HCT116 (cell line): ENCODE measurements around the gene GGT5. TPM values are rescaled to one million over a fixed set of nuclear protein-coding genes. Genes with fewer than 3 reads are reported as not detected.
"Not testable (repeated sequence)": the region's sequence is repeated elsewhere in the genome, so short reads cannot be mapped to it uniquely, and the experiment has no call there.

Experiments used
- ATAC-seq: fragments of 200-7000 bp; cut with Tn5 transposase; 2 replicates; pipeline ENCODE4 v1.9.1; 2020; ENCODE audit warnings: mild to moderate bottlenecking, moderate library complexity
- BruUV-seq: library from RNA; stranded (reverse); fragments of 400-500 nt; replicated peaks from 2 replicates; lab custom pipeline; 2021; lab: Mats Ljungman, UMichigan
- CTCF ChIA-PET: fragments of 300-600 bp; sonication (Branson Sonifier 250); formaldehyde crosslinking; loops from one replicate; lab custom pipeline; 2021; ENCODE audit warnings: antibody characterized with exemption; lab: Charles Lee
- POLR2A ChIA-PET: fragments of 300-600, 350-600 bp; sonication (Branson Sonifier 250); formaldehyde crosslinking; loops from one replicate; lab custom pipeline; 2021; ENCODE audit warnings: antibody characterized with exemption; lab: Charles Lee
- RAD21 ChIA-PET, 2 experiments: fragments of 300-600 bp; sonication (Branson Sonifier 250); formaldehyde crosslinking; loops; one replicate each; lab custom pipeline; 2023; ENCODE audit warnings: low total read pairs in 2 of 2; ENCODE audit not compliant: uncharacterized antibody in 2 of 2, unreplicated experiment in 2 of 2, low non-redundant PET in 1 of 2; lab: Charles Lee
- DNase-seq: peaks from one replicate; pipeline ENCODE4 v3.0.0-alpha.2; 2010; ENCODE audit warnings: low read depth, low spot score
- H2AFZ ChIP-seq: fragments of 200-600 bp; shearing (Covaris generic), sonication (generic); 2 replicates; pipeline ENCODE4 v1.6.1; 2017; ENCODE audit warnings: low read depth, mixed run types, mixed read lengths, antibody characterized with exemption, low read length; ENCODE audit not compliant: poor library complexity, severe bottlenecking
- H3K27ac ChIP-seq: 2 replicates; pipeline ENCODE4 v1.5.1; 2012; ENCODE audit warnings: low read depth, low read length
- H3K27me3 ChIP-seq: fragments of 200-600 bp; sonication (generic); 2 replicates; pipeline ENCODE4 v1.6.1; 2016; ENCODE audit warnings: mixed run types, low read length, mixed read lengths; ENCODE audit not compliant: insufficient read depth
- H3K36me3 ChIP-seq, 2 experiments: fragments of 200-500 bp in 1 of 2; fragments of 200-600 bp in 1 of 2; sonication (Bioruptor generic) in 1 of 2; sonication (generic) in 1 of 2; 2 replicates each; pipeline versions ENCODE4 v1.5.1 to v1.6.1; 2014 to 2016; ENCODE audit warnings: low read length in 2 of 2, inconsistent platforms in 1 of 2, mixed read lengths in 1 of 2, mixed run types in 1 of 2; ENCODE audit not compliant: insufficient read depth in 2 of 2, control insufficient read depth in 1 of 2
- H3K4me1 ChIP-seq, 2 experiments: fragments of 200-600 bp in 1 of 2; sonication (generic) in 1 of 2; 2 replicates each; pipeline versions ENCODE4 v1.5.1 to v1.6.1; 2012 to 2017; ENCODE audit warnings: low read length in 2 of 2, inconsistent platforms in 1 of 2, mild to moderate bottlenecking in 1 of 2, mixed read lengths in 1 of 2, mixed run types in 1 of 2, moderate library complexity in 1 of 2; ENCODE audit not compliant: insufficient read depth in 2 of 2, control insufficient read depth in 1 of 2
- H3K4me2 ChIP-seq: fragments of 200-600 bp; sonication (generic); 2 replicates; pipeline ENCODE4 v1.6.1; 2017; ENCODE audit warnings: mixed run types, low read length, mixed read lengths
- H3K4me3 ChIP-seq, 2 experiments: fragments of 200-600 bp in 1 of 2; sonication (generic) in 1 of 2; replicated peaks in 1 of 2; 2 replicates each; pipeline ENCODE4 v1.5.1; 2011 to 2016; ENCODE audit warnings: low read length in 2 of 2, control low read depth in 1 of 2, low read depth in 1 of 2, mild to moderate bottlenecking in 1 of 2, mixed read lengths in 1 of 2, mixed run types in 1 of 2
- H3K79me2 ChIP-seq: fragments of 200-600 bp; sonication (generic); 2 replicates; pipeline ENCODE4 v1.6.1; 2017; ENCODE audit warnings: mild to moderate bottlenecking, mixed run types, low read length, moderate library complexity, mixed read lengths; ENCODE audit not compliant: insufficient read depth
- H3K9ac ChIP-seq: fragments of 200-600 bp; sonication (generic); 2 replicates; pipeline ENCODE4 v1.6.1; 2016; ENCODE audit warnings: low read length, mixed read lengths
- H3K9me2 ChIP-seq: fragments of 200-600 bp; sonication (generic), shearing (Covaris generic); 2 replicates; pipeline ENCODE4 v1.6.1; 2017; ENCODE audit warnings: mixed run types, mild to moderate bottlenecking, moderate library complexity; ENCODE audit not compliant: insufficient read depth
- H3K9me3 ChIP-seq, 2 experiments: fragments of 200-500 bp in 1 of 2; fragments of 200-600 bp in 1 of 2; sonication (Bioruptor generic) in 1 of 2; sonication (generic) in 1 of 2; 2 replicates each; pipeline ENCODE4 v1.6.1; 2014 to 2017; ENCODE audit warnings: low read length in 2 of 2, mixed read lengths in 2 of 2, inconsistent platforms in 1 of 2, low read depth in 1 of 2, mild to moderate bottlenecking in 1 of 2, mixed run types in 1 of 2, moderate library complexity in 1 of 2; ENCODE audit not compliant: control insufficient read depth in 1 of 2, insufficient read depth in 1 of 2
- H4K20me1 ChIP-seq: fragments of 200-600 bp; sonication (generic), shearing (Covaris generic); 2 replicates; pipeline ENCODE4 v1.6.1; 2017; ENCODE audit warnings: mixed run types, mild to moderate bottlenecking, moderate library complexity; ENCODE audit not compliant: insufficient read depth
- CBX3 ChIP-seq: IDR thresholded peaks from 2 replicates; pipeline ENCODE4 v1.6.1; 2012; ENCODE audit warnings: low read depth
- CEBPB ChIP-seq: IDR thresholded peaks from 2 replicates; pipeline ENCODE4 v1.6.1; 2012; ENCODE audit warnings: low read depth
- EGR1 ChIP-seq: IDR thresholded peaks from 2 replicates; pipeline ENCODE4 v1.6.1; 2012; ENCODE audit warnings: low read depth
- EZH2phosphoT487 ChIP-seq: fragments of 200-600 bp; IDR thresholded peaks from 2 replicates; pipeline ENCODE4 v1.6.1; 2018; ENCODE audit warnings: antibody characterized with exemption, borderline replicate concordance
- FOSL1 ChIP-seq: IDR thresholded peaks from 2 replicates; pipeline ENCODE4 v1.6.1; 2012; ENCODE audit warnings: low read depth
- RAD21 ChIP-seq: IDR thresholded peaks from 2 replicates; pipeline ENCODE4 v1.6.1; 2012; ENCODE audit warnings: low read depth, mild to moderate bottlenecking
- REST ChIP-seq: IDR thresholded peaks from 2 replicates; pipeline ENCODE4 v1.6.1; 2012; ENCODE audit warnings: low read depth
- SIN3A ChIP-seq: IDR thresholded peaks from 2 replicates; pipeline ENCODE4 v1.6.1; 2012; ENCODE audit warnings: low read depth
- SP1 ChIP-seq: IDR thresholded peaks from 2 replicates; pipeline ENCODE4 v1.6.1; 2012; ENCODE audit warnings: low read depth
- SRF ChIP-seq: IDR thresholded peaks from 2 replicates; pipeline ENCODE4 v1.6.1; 2012; ENCODE audit warnings: low read depth
- YY1 ChIP-seq: IDR thresholded peaks from 2 replicates; pipeline ENCODE4 v1.6.1; 2011; ENCODE audit warnings: low read length, low read depth, moderate library complexity, mild to moderate bottlenecking; ENCODE audit not compliant: insufficient replicate concordance; ENCODE audit errors: extremely low read depth
- ZNF274 ChIP-seq: fragments of 200-500 bp; sonication (Bioruptor generic); IDR thresholded peaks from 2 replicates; pipeline ENCODE4 v1.6.1; 2014; ENCODE audit warnings: mild to moderate bottlenecking, low read depth, low read length, inconsistent platforms
- intact Hi-C: fragments of 100-400 bp; cut with micrococcal nuclease; formaldehyde crosslinking; loops from 2 replicates; pipeline ENCODE4 v1.10.0; 2022
- total RNA-seq: library from RNA; stranded (reverse); gene quantifications from one replicate; pipeline ENCODE4 v1.2.1, GENCODE V29; 2021; ENCODE audit not compliant: unreplicated experiment

Gene GGT5
- total RNA-seq, 1 experiment from 2014 or later = 0.57 TPM

GRCh38 chr22:24203856-24204255, 41.0 kb downstream of the GGT5 start:
- H3K4me3 ChIP-seq, BruUV-seq, H3K9me3 ChIP-seq, H3K79me2 ChIP-seq, H3K9me2 ChIP-seq, DNase-seq, H3K36me3 ChIP-seq, H3K9ac ChIP-seq, ATAC-seq, intact Hi-C loops, H4K20me1 ChIP-seq, H3K27me3 ChIP-seq, RAD21 ChIA-PET: not testable (repeated sequence)
- peak overlapping the region; percentile 12 for H2AFZ ChIP-seq
- ChIA-PET POLR2A (interaction anchor here (0.7 to 2.8 kb wide), 3 partner anchors 11 to 306 kb away, joined by 3 to 8 read pairs (median 4); no protein-coding TSS in a partner anchor), CTCF (interaction anchor here (1.2 kb wide), 1 partner anchor 27 kb away, joined by 3 read pairs; no protein-coding TSS in a partner anchor)
- TF ChIP-seq SP1 = peak; percentile 20; the same call in 1 of the 2 replicates
- peak; percentile 25; the same call in 1 of the 2 replicates for TF ChIP-seq FOSL1
- peaks cover 88 to 94% of the 10 kb centered on the region in 2 experiments for H3K4me1 ChIP-seq
- H3K27ac ChIP-seq = peak overlapping the region; percentile 100
- peak overlapping the region; percentile 90; the same call in 1 of the 2 replicates for H3K4me2 ChIP-seq

GRCh38 chr22:24201681-24202614, 42.9 kb downstream of the GGT5 start:
- Histone ChIP-seq H4K20me1 (no peaks in the 10 kb centered on the region), H3K79me2 (no peaks in the 10 kb centered on the region), H3K4me2 (peak overlapping the region; percentile 90), H3K36me3 (no peaks in the 10 kb centered on the region), H3K9me2 (no peaks in the 10 kb centered on the region), H3K9me3 (no peaks in the 10 kb centered on the region), H3K27ac (peak overlapping the region; percentile 100), H3K4me1 (peaks cover 91 to 94% of the 10 kb centered on the region in 2 experiments), H2AFZ (no peak overlapping the region), H3K9ac (peak overlapping the region; percentile 61), H3K27me3 (no peaks in the 10 kb centered on the region), H3K4me3 (peak overlapping the region; percentile 27 to 44)
- intact Hi-C loops = no loop called here
- peak; percentile 73 for ATAC-seq
- ChIA-PET POLR2A (interaction anchor here (0.9 to 2.2 kb wide), 7 partner anchors 8 to 45 kb away, joined by 3 to 9 read pairs (median 5); no protein-coding TSS in a partner anchor), RAD21 (interaction anchor here (0.5 to 0.7 kb wide), 2 partner anchors 45 to 221 kb away, joined by 3 read pairs; no protein-coding TSS in a partner anchor), CTCF (interaction anchor here (0.5 to 3.6 kb wide), 7 partner anchors 12 to 320 kb away, joined by 3 to 20 read pairs (median 4); partner anchors contain the start of gene MIF)
- DNase-seq = peak; percentile 85
- BruUV-seq = TSS peak; percentile 73
- peak; percentile 72; the same call in 1 of the 2 replicates for TF ChIP-seq FOSL1
- no peak for TF ChIP-seq ZNF274
- no peak for TF ChIP-seq REST
- TF ChIP-seq EGR1 = no peak
- no peak for TF ChIP-seq RAD21
- 0 out of 2 replicates have a peak, but pooled peaks have one; percentile 36 for TF ChIP-seq SIN3A
- TF ChIP-seq EZH2phosphoT487 = no peak
- TF ChIP-seq YY1 = peak; percentile 23
- TF ChIP-seq SRF = no peak
- TF ChIP-seq CBX3 = no peak; the same call in 1 of the 2 replicates
- no peak for TF ChIP-seq CEBPB
